Body of pancreas (tissue), 4 donors: ENCODE data around the gene LMNTD1.

ENCODE experiments used
- POLR2A ChIP-seq, 3 donors: fragments of 450-650 bp; IDR thresholded peaks; one replicate each; pipeline ENCODE4 v1.6.1; 2016; ENCODE audit warnings: antibody characterized with exemption in 3 of 3, mild to moderate bottlenecking in 2 of 3
- TF ChIP-seq, protein P1 (sequence below), 7 experiments: fragments of 450-650 bp in 4 of 7; fragments of 200-600 bp in 3 of 7; sonication (generic) in 3 of 7; IDR thresholded peaks; one replicate each; pipeline ENCODE4 v1.5.1; 2016 to 2019; ENCODE audit warnings: antibody characterized with exemption in 7 of 7

DNA sequence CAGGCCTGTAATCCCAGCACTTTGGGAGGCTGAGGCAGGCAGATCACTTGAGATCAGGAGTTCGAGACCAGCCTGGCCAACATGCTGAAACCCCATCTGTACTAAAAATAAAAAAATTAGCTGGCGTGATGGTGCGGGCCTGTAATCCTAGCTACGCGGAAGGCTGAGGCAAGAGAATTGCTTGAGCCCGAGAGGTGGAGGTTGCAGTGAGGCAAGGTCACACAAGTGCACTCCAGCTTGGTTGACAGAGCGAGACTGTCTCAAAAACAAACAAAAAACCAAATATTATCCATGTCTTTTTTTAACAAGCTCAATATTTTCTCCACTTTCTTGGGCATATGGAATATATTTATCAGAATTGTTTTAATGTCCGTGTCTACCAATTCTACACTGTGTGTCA, 89.6 kb downstream of the LMNTD1 start:
- TF ChIP-seq, protein P1, sequence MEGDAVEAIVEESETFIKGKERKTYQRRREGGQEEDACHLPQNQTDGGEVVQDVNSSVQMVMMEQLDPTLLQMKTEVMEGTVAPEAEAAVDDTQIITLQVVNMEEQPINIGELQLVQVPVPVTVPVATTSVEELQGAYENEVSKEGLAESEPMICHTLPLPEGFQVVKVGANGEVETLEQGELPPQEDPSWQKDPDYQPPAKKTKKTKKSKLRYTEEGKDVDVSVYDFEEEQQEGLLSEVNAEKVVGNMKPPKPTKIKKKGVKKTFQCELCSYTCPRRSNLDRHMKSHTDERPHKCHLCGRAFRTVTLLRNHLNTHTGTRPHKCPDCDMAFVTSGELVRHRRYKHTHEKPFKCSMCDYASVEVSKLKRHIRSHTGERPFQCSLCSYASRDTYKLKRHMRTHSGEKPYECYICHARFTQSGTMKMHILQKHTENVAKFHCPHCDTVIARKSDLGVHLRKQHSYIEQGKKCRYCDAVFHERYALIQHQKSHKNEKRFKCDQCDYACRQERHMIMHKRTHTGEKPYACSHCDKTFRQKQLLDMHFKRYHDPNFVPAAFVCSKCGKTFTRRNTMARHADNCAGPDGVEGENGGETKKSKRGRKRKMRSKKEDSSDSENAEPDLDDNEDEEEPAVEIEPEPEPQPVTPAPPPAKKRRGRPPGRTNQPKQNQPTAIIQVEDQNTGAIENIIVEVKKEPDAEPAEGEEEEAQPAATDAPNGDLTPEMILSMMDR (IDR thresholded peaks at IDR 0.05): no peak
- no peak for TF ChIP-seq POLR2A (IDR thresholded peaks at IDR 0.05)
